Common myeloid progenitor, CD34-positive (primary cell): Measurements from ENCODE around the gene RALY.
A peak's percentile ranks its signal among the peaks of the same experiment; 100 is the strongest.

Experiments used
- CTCF ChIA-PET: fragments of 350-600 bp; sonication (Branson Sonifier 250); formaldehyde crosslinking; loops from one replicate; lab custom pipeline; 2021; ENCODE audit warnings: antibody characterized with exemption; lab: Charles Lee
- POLR2A ChIA-PET: fragments of 350-600 bp; sonication (Branson Sonifier 250); formaldehyde crosslinking; loops from one replicate; lab custom pipeline; 2021; ENCODE audit warnings: antibody characterized with exemption; lab: Charles Lee
- DNase-seq, 3 donors: peaks; one replicate each; pipeline versions ENCODE4 v3.0.0 to v3.0.0-alpha.2; 2013
- H3K27ac ChIP-seq, 2 experiments: 1 replicate in 1 of 2; 2 replicates in 1 of 2; pipeline ENCODE4 v1.7.0; 2013; ENCODE audit warnings: inconsistent platforms in 2 of 2, low read length in 2 of 2, mild to moderate bottlenecking in 2 of 2, low read depth in 1 of 2, moderate library complexity in 1 of 2; ENCODE audit not compliant: severe bottlenecking in 2 of 2, insufficient read depth in 1 of 2, poor library complexity in 1 of 2
- H3K27me3 ChIP-seq, 5 experiments: replicated peaks in 2 of 5; 1 replicate in 3 of 5; 2 replicates in 2 of 5; pipeline versions ENCODE4 v1.6.1 to v1.7.0; 2013; ENCODE audit warnings: low read length in 4 of 5, mild to moderate bottlenecking in 2 of 5, moderate library complexity in 2 of 5, inconsistent platforms in 1 of 5; ENCODE audit not compliant: insufficient read depth in 5 of 5, control insufficient read depth in 4 of 5
- H3K36me3 ChIP-seq, 4 experiments: 1 replicate in 2 of 4; 2 replicates in 2 of 4; pipeline versions ENCODE4 v1.6.1 to v1.7.0; 2013; ENCODE audit warnings: low read length in 3 of 4, control low read depth in 1 of 4, mild to moderate bottlenecking in 1 of 4; ENCODE audit not compliant: control insufficient read depth in 4 of 4, insufficient read depth in 4 of 4
- H3K4me1 ChIP-seq, 4 experiments: 1 replicate in 3 of 4; 2 replicates in 1 of 4; pipeline versions ENCODE4 v1.6.1 to v1.7.1; 2013; ENCODE audit warnings: low read length in 3 of 4, mild to moderate bottlenecking in 3 of 4, control low read depth in 1 of 4, inconsistent platforms in 1 of 4, moderate library complexity in 1 of 4; ENCODE audit not compliant: control insufficient read depth in 4 of 4, insufficient read depth in 4 of 4; ENCODE audit errors: control extremely low read depth in 1 of 4
- H3K4me3 ChIP-seq, 7 experiments: 1 replicate in 4 of 7; 2 replicates in 3 of 7; pipeline versions ENCODE4 v1.5.1 to v1.7.0; 2013; ENCODE audit warnings: mild to moderate bottlenecking in 7 of 7, low read length in 6 of 7, moderate library complexity in 6 of 7, inconsistent platforms in 2 of 7, low read depth in 2 of 7, control low read depth in 1 of 7; ENCODE audit not compliant: insufficient read depth in 4 of 7, control insufficient read depth in 1 of 7; ENCODE audit errors: extremely low read depth in 1 of 7
- H3K9me3 ChIP-seq, 5 experiments: 1 replicate in 4 of 5; 2 replicates in 1 of 5; pipeline versions ENCODE4 v1.6.1 to v1.7.1; 2013; ENCODE audit warnings: low read length in 4 of 5, mild to moderate bottlenecking in 2 of 5, inconsistent platforms in 1 of 5, low read depth in 1 of 5, moderate library complexity in 1 of 5; ENCODE audit not compliant: control insufficient read depth in 4 of 5, insufficient read depth in 2 of 5; ENCODE audit errors: control extremely low read depth in 1 of 5
- WGBS: methylation state at CpG from one replicate; pipeline ENCODE4 v1.1.5; 2013; ENCODE audit not compliant: insufficient coverage; 5-methylcytosine and 5-hydroxymethylcytosine counted together

RALY gene

GRCh38 chr20:34062570-34063482 is 69.1 kb downstream of the RALY start:
- Histone ChIP-seq H3K9me3 (no peaks in the 10 kb centered on the region), H3K4me3 (no peak overlapping the region), H3K27me3 (no peaks in the 10 kb centered on the region), H3K27ac (no peak overlapping the region), H3K36me3 (peaks cover 5 to 46% (median 15%) of the 10 kb centered on the region in 4 experiments), H3K4me1 (peaks cover 0 to 13% (median 4%) of the 10 kb centered on the region in 4 experiments)
- POLR2A ChIA-PET: no interaction called here
- 98% methylated on average over 3 of the region's 5 CpGs for WGBS
- CTCF ChIA-PET: interaction anchor here (1.2 to 1.3 kb wide), 2 partner anchors 27 to 129 kb away, joined by 3 read pairs; no protein-coding TSS in a partner anchor
- DNase-seq: no peak

DNA sequence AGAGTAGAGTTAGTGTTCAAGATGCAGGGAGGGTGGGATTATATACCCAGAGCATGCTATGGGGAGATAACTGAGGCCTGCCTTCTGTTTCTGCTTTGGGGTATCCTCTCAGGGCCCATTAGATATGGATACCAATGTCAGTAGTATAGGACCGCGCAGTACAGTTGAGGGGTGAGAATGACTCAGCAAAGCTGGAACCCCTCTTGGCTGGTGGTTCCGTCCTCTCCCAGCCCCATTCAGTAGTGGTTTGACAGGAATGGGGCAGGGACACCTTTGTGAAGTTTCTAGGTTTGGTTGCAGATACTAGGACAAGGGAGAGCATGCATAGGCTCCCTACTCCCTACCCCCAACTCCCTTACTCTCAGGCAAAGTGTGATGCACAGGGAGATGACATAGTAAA is 70.6 kb downstream of the RALY start:
- Histone ChIP-seq H3K27me3 (no peaks in the 10 kb centered on the region), H3K27ac (no peak overlapping the region), H3K4me3 (no peak overlapping the region), H3K9me3 (no peaks in the 10 kb centered on the region), H3K36me3 (peaks cover 5 to 45% (median 15%) of the 10 kb centered on the region in 4 experiments), H3K4me1 (peaks cover 0 to 7% (median 3%) of the 10 kb centered on the region in 4 experiments)
- no peak for DNase-seq
- WGBS: 100% methylated on average over 3 of the region's 3 CpGs
- ChIA-PET POLR2A (no interaction called here), CTCF (no interaction called here)

DNA sequence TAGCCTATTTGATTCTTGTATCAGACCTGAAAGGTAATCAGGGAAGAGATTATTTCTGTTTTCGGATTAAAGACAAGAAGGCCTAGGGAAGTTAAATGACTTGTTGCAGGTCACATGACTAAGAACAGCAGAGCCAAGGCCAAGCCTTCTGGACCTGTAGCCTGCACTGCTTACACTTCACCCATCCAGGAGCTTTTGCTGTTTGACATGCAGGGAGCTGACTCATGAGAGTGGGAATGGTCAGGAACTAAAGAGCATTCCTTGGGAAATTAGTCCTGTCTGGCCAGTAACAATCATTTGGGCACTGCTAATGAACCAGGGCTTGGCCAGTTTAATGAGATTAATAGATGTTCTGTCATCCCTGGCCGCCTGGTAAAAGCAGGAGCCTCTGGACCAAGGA is 71.5 kb downstream of the RALY start:
- ChIA-PET CTCF (interaction anchor here (0.9 to 1.4 kb wide), 4 partner anchors 9 to 132 kb away, joined by 3 to 5 read pairs (median 4); no protein-coding TSS in a partner anchor), POLR2A (no interaction called here)
- 100% methylated on average over 2 of the region's 2 CpGs for WGBS
- no peak overlapping the region for H3K4me3 ChIP-seq
- H3K27ac ChIP-seq: no peak overlapping the region
- no peaks in the 10 kb centered on the region for H3K9me3 ChIP-seq
- DNase-seq: no peak
- H3K27me3 ChIP-seq: no peaks in the 10 kb centered on the region
- H3K36me3 ChIP-seq: peaks cover 3 to 36% (median 10%) of the 10 kb centered on the region in 4 experiments
- H3K4me1 ChIP-seq: peaks cover 0 to 9% (median 4%) of the 10 kb centered on the region in 4 experiments

DNA sequence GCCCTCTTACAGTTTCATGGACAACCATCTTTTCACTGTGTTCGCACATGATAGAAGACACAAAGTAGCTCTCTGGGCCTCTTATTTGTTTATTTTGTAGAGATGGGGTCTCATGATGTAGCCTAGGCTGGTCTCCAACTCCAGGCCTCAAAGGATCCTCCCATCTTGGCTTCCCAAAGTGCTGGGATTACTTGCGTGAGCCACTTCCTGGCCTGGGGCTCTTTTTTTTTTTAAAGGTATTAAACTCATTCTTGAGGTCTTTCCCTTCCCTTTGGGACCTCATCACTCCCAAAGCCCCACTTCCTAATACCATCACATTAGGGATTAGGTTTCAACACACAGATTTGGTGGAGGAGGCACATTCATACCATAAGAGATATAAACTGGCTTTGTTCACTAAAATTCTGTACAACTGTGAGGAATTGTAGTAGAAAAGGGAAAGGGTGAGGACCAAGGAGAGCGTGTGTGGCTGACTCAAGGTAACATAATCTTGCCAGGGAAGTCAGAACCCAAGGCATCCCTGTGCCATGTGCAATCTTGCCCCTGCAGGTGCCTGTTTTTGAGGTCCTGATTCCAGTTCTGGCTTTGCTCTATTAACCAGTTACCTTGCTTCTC is 72.9 kb downstream of the RALY start:
- no peak for DNase-seq
- no peaks in the 10 kb centered on the region for H3K27me3 ChIP-seq
- no peak overlapping the region for H3K27ac ChIP-seq
- H3K4me1 ChIP-seq: peaks cover 0 to 9% (median 4%) of the 10 kb centered on the region in 4 experiments
- ChIA-PET CTCF (interaction anchor here (0.7 to 4.2 kb wide), 6 partner anchors 9 to 190 kb away, joined by 3 to 20 read pairs (median 4); no protein-coding TSS in a partner anchor), POLR2A (no interaction called here)
- H3K36me3 ChIP-seq: peaks cover 2 to 31% (median 11%) of the 10 kb centered on the region in 4 experiments
- WGBS: 94% methylated on average over 3 of the region's 3 CpGs
- H3K4me3 ChIP-seq: no peak overlapping the region
- H3K9me3 ChIP-seq: no peaks in the 10 kb centered on the region

GRCh38 chr20:34068001-34068400 is 74.3 kb downstream of the RALY start:
- Histone ChIP-seq H3K27ac (peak overlapping the region in 1 of 2 experiments; percentile 38), H3K4me3 (no peak overlapping the region), H3K36me3 (peaks cover 2 to 37% (median 20%) of the 10 kb centered on the region in 4 experiments), H3K27me3 (no peaks in the 10 kb centered on the region), H3K4me1 (peaks cover 0 to 9% (median 4%) of the 10 kb centered on the region in 4 experiments), H3K9me3 (no peaks in the 10 kb centered on the region)
- 100% methylated on average over 1 of the region's 1 CpG for WGBS
- CTCF ChIA-PET: interaction anchor here (0.9 to 5.8 kb wide), 21 partner anchors 8 to 334 kb away, joined by 3 to 53 read pairs (median 7); partner anchors contain the start of gene RALY
- POLR2A ChIA-PET: no interaction called here
- no peak for DNase-seq

GRCh38 chr20:34069341-34070078 is 75.8 kb downstream of the RALY start:
- ChIA-PET CTCF (interaction anchor here (0.6 to 5.8 kb wide), 35 partner anchors 9 to 277 kb away, joined by 3 to 53 read pairs (median 4); no protein-coding TSS in a partner anchor), POLR2A (no interaction called here)
- H3K27ac ChIP-seq: peak overlapping the region in 1 of 2 experiments; percentile 17
- peaks cover 6 to 42% (median 27%) of the 10 kb centered on the region in 4 experiments for H3K36me3 ChIP-seq
- 25% methylated on average over 5 of the region's 7 CpGs for WGBS
- H3K27me3 ChIP-seq: no peaks in the 10 kb centered on the region
- no peaks in the 10 kb centered on the region for H3K9me3 ChIP-seq
- peak; percentile 72 to 82 (median 80) for DNase-seq
- no peak overlapping the region for H3K4me3 ChIP-seq
- H3K4me1 ChIP-seq: peaks cover 0 to 9% (median 4%) of the 10 kb centered on the region in 4 experiments
